Right lobe of liver (tissue), 4 donors: Measurements from ENCODE around the gene OBP2B.

ENCODE experiments used
- CTCF ChIP-seq, 4 donors: fragments of 200-600 bp in 3 of 4; fragments of 450-650 bp in 1 of 4; IDR thresholded peaks; one replicate each; pipeline versions ENCODE4 v1.5.1 to v1.8.0; 2016 to 2022; ENCODE audit warnings: antibody characterized with exemption in 4 of 4, mild to moderate bottlenecking in 2 of 4
- POLR2A ChIP-seq: fragments of 450-650 bp; IDR thresholded peaks from one replicate; pipeline ENCODE4 v1.6.1; 2017; ENCODE audit warnings: antibody characterized with exemption, mild to moderate bottlenecking
- donor health status: DM: no; HTN: no; CAD: no.
- donor health status: DM: no; HTN: no; CAD: no.
- donor health status: DM: no; HTN: yes; CAD: no.

- TF ChIP-seq CTCF (IDR thresholded peaks at IDR 0.05) (no peak), POLR2A (no peak)
Observed at GRCh38 chr9:133166392-133166791, 42.7 kb downstream of the OBP2B start.
